NCI-H748 (cell line): ENCODE data around the gene SULT1C3.
"Not testable (repeated sequence)": the region's sequence is repeated elsewhere in the genome, so short reads cannot be mapped to it uniquely, and the experiment has no call there.

Experiments
- DNase-seq: peaks from one replicate; lab custom pipeline; 2025; ENCODE audit not compliant: unreplicated experiment; lab: John Stamatoyannopoulos, UW

SULT1C3 gene

GRCh38 chr2:108243566-108243965 is 3.8 kb downstream of the SULT1C3 start:
- no peak for DNase-seq

GRCh38 chr2:108244667-108245414 is 5.1 kb downstream of the SULT1C3 start:
- no peak for DNase-seq

GRCh38 chr2:108253106-108253505 is 13.3 kb downstream of the SULT1C3 start:
- no peak for DNase-seq

- DNase-seq = no peak
Measured at GRCh38 chr2:108257757-108258331, 18.1 kb downstream of the SULT1C3 start.

GRCh38 chr2:108260773-108261172 is 21.0 kb downstream of the SULT1C3 start:
- DNase-seq = no peak

- DNase-seq = no peak
Measured at GRCh38 chr2:108262036-108262435, 22.3 kb downstream of the SULT1C3 start.

- DNase-seq = no peak
Measured at GRCh38 chr2:108263401-108263800, 23.6 kb downstream of the SULT1C3 start.

GRCh38 chr2:108266218-108266617 is 26.4 kb downstream of the SULT1C3 start:
- no peak for DNase-seq

- DNase-seq = no peak
Measured at GRCh38 chr2:108267101-108267500, 27.3 kb downstream of the SULT1C3 start.

GRCh38 chr2:108268001-108268400 is 28.2 kb downstream of the SULT1C3 start:
- DNase-seq = no peak

- DNase-seq = no peak
Measured at GRCh38 chr2:108270346-108270745, 30.6 kb downstream of the SULT1C3 start.

GRCh38 chr2:108270768-108271506 is 31.2 kb downstream of the SULT1C3 start:
- no peak for DNase-seq

GRCh38 chr2:108271691-108272253 is 32.0 kb downstream of the SULT1C3 start:
- DNase-seq = peak; percentile 19

GRCh38 chr2:108278631-108279030 is 38.9 kb downstream of the SULT1C3 start:
- DNase-seq = no peak

GRCh38 chr2:108279468-108279867 is 39.7 kb downstream of the SULT1C3 start:
- no peak for DNase-seq

- DNase-seq = no peak
Measured at GRCh38 chr2:108280466-108280865, 40.7 kb downstream of the SULT1C3 start.

- DNase-seq = not testable (repeated sequence)
Measured at GRCh38 chr2:108284566-108284965, 44.8 kb downstream of the SULT1C3 start.

- DNase-seq = no peak
Measured at GRCh38 chr2:108285616-108286015, 45.8 kb downstream of the SULT1C3 start.

- no peak for DNase-seq
Measured at GRCh38 chr2:108287169-108287568, 47.4 kb downstream of the SULT1C3 start.

GRCh38 chr2:108288534-108289106 is 48.9 kb downstream of the SULT1C3 start, which contains the start of gene SULT1C2:
SULT1C2 (plus strand) TSS chr2:108288895; CDS start chr2:108293668, 4,773 bp downstream.
- DNase-seq = peak; percentile 64

- no peak for DNase-seq
Measured at GRCh38 chr2:108293850-108294249, 54.1 kb downstream of the SULT1C3 start.
